CD4-positive, alpha-beta T cell (primary cell): ENCODE measurements around the gene FGFRL1. TPM values are rescaled to one million over a fixed set of nuclear protein-coding genes. Genes with fewer than 3 reads are reported as not detected.

Experiments used
- ATAC-seq: fragments of 200-7000 bp; cut with Tn5 transposase; one replicate; pipeline ENCODE4 v1.10.0; 2022; ENCODE audit warnings: mild to moderate bottlenecking; ENCODE audit not compliant: poor library complexity
- CTCF ChIA-PET: fragments of 350-600 bp; sonication (Branson Sonifier 250); formaldehyde crosslinking; loops from one replicate; lab custom pipeline; 2021; ENCODE audit warnings: antibody characterized with exemption, inconsistent platforms; lab: Charles Lee
- POLR2A ChIA-PET: fragments of 350-600 bp; sonication (Branson Sonifier 250); formaldehyde crosslinking; loops from one replicate; lab custom pipeline; 2021; ENCODE audit warnings: antibody characterized with exemption, inconsistent platforms; lab: Charles Lee
- DNase-seq, 14 experiments: peaks; one replicate each; pipeline ENCODE4 v3.0.0-alpha.2; 2013 to 2020; ENCODE audit warnings: mixed read lengths in 2 of 14
- H3K27ac ChIP-seq, 2 donors: one replicate each; pipeline versions ENCODE4 v1.5.1 to v1.7.0; 2013; ENCODE audit warnings: low read length in 2 of 2, low read depth in 1 of 2, mild to moderate bottlenecking in 1 of 2
- H3K27me3 ChIP-seq, 2 experiments: 1 replicate in 1 of 2; 2 replicates in 1 of 2; pipeline versions ENCODE4 v1.6.1 to v1.7.0; 2013; ENCODE audit warnings: low read length in 2 of 2, control low read depth in 1 of 2, mild to moderate bottlenecking in 1 of 2, moderate library complexity in 1 of 2; ENCODE audit not compliant: insufficient read depth in 2 of 2, control insufficient read depth in 1 of 2
- H3K36me3 ChIP-seq: one replicate; pipeline ENCODE4 v1.6.1; 2013; ENCODE audit warnings: low read length, control low read depth; ENCODE audit not compliant: insufficient read depth
- H3K4me1 ChIP-seq: one replicate; pipeline ENCODE4 v1.6.1; 2013; ENCODE audit warnings: low read length, control low read depth; ENCODE audit not compliant: insufficient read depth
- H3K4me3 ChIP-seq: one replicate; pipeline ENCODE4 v1.5.1; 2013; ENCODE audit warnings: mild to moderate bottlenecking, low read length, moderate library complexity
- H3K9me3 ChIP-seq, 2 experiments: 1 replicate in 1 of 2; 2 replicates in 1 of 2; pipeline versions ENCODE4 v1.6.1 to v1.7.0; 2013; ENCODE audit warnings: low read length in 2 of 2, mild to moderate bottlenecking in 2 of 2, control low read depth in 1 of 2, moderate library complexity in 1 of 2; ENCODE audit not compliant: control insufficient read depth in 1 of 2, insufficient read depth in 1 of 2
- H3K27ac Mint-ChIP-seq: one replicate; pipeline ENCODE4 v1.8.0; 2020; ENCODE audit warnings: mixed read lengths
- H3K27me3 Mint-ChIP-seq: one replicate; pipeline ENCODE4 v1.8.0; 2021; ENCODE audit warnings: mixed read lengths
- H3K36me3 Mint-ChIP-seq: one replicate; pipeline ENCODE4 v1.8.0; 2021; ENCODE audit warnings: low read depth, mixed read lengths
- H3K4me1 Mint-ChIP-seq: one replicate; pipeline ENCODE4 v1.8.0; 2021; ENCODE audit warnings: low read depth, mixed read lengths
- H3K4me3 Mint-ChIP-seq: one replicate; pipeline ENCODE4 v1.8.0; 2020; ENCODE audit warnings: mild to moderate bottlenecking, mixed read lengths
- H3K9me3 Mint-ChIP-seq: one replicate; pipeline ENCODE4 v1.8.0; 2020; ENCODE audit warnings: mixed read lengths
- intact Hi-C, 2 experiments: fragments of 100-400 bp; cut with DNase I in 1 of 2; cut with micrococcal nuclease in 1 of 2; formaldehyde crosslinking; loops; one replicate each; pipeline versions ENCODE4 v1.15.1 to v1.9.0; 2023 to 2025; cut with DNase I, micrococcal nuclease
- total RNA-seq, 174 experiments: library from RNA in 2 of 174; stranded (reverse) in 2 of 174; gene quantifications; one replicate each; pipeline ENCODE4 v1.2.3 and lab custom pipeline; 2021 to 2026
- TF ChIP-seq, protein P1 (sequence below): fragments of 200-600 bp; IDR thresholded peaks from one replicate; pipeline ENCODE4 v1.8.0; 2022; ENCODE audit warnings: antibody characterized with exemption, mild to moderate bottlenecking

Gene FGFRL1
- total RNA-seq, 2 experiments from 2014 or later = 21.8 to 25.0 TPM

DNA sequence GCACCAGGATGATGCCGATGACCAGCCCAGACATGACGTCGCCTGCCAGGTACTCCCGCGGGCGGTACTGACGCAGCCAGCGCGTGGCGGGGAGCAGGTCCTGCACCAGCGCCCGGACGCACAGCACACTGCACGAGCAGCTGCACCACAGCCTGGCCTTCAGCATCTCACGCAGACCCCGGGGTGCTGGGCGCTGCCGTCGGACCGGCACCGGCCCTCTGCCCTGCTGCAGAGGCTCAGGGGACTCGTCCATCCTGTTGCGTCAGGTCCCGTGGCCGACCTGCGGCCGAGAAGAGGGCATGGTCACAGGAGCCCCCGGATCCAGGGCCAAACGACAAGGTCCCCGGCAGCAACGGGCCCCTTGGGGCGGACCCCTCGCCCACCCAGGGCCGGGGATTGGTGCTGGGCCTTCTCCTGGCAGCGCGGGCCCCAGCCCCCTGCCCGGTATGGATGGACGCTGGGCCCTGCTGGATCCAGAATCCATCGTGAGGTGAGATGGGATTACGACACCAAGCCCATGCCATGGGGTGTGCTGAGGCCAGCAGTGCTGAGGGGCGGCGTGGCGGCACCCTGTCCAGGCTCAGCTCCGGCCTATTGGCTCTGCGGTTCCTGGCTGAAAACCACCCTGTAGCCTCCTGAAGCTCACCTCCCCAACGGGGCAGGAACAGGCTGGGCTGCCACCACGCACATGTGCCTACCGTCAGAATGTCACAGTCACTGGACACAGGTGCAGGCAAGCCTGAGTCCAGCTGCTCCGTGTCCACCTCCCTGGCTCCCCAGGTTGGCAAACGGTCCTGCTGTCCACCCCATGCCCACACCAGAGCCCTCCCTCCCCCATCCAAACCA, 19.8 kb upstream of the FGFRL1 start:
- intact Hi-C loops = no loop called here
- Mint-ChIP-seq H3K36me3 (no peaks in the 10 kb centered on the region), H3K4me3 (no peak overlapping the region), H3K9me3 (no peaks in the 10 kb centered on the region), H3K27me3 (no peaks in the 10 kb centered on the region), H3K4me1 (peaks cover under 1% of the 10 kb centered on the region), H3K27ac (no peak overlapping the region)
- Histone ChIP-seq H3K4me3 (no peak overlapping the region), H3K27me3 (no peaks in the 10 kb centered on the region), H3K9me3 (no peaks in the 10 kb centered on the region), H3K4me1 (peaks cover 14% of the 10 kb centered on the region), H3K27ac (no peak overlapping the region), H3K36me3 (peaks cover 6% of the 10 kb centered on the region)
- ChIA-PET POLR2A (no interaction called here), CTCF (no interaction called here)
- TF ChIP-seq, protein P1, sequence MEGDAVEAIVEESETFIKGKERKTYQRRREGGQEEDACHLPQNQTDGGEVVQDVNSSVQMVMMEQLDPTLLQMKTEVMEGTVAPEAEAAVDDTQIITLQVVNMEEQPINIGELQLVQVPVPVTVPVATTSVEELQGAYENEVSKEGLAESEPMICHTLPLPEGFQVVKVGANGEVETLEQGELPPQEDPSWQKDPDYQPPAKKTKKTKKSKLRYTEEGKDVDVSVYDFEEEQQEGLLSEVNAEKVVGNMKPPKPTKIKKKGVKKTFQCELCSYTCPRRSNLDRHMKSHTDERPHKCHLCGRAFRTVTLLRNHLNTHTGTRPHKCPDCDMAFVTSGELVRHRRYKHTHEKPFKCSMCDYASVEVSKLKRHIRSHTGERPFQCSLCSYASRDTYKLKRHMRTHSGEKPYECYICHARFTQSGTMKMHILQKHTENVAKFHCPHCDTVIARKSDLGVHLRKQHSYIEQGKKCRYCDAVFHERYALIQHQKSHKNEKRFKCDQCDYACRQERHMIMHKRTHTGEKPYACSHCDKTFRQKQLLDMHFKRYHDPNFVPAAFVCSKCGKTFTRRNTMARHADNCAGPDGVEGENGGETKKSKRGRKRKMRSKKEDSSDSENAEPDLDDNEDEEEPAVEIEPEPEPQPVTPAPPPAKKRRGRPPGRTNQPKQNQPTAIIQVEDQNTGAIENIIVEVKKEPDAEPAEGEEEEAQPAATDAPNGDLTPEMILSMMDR = no peak
- ATAC-seq (no peak), DNase-seq (no peak)

DNA sequence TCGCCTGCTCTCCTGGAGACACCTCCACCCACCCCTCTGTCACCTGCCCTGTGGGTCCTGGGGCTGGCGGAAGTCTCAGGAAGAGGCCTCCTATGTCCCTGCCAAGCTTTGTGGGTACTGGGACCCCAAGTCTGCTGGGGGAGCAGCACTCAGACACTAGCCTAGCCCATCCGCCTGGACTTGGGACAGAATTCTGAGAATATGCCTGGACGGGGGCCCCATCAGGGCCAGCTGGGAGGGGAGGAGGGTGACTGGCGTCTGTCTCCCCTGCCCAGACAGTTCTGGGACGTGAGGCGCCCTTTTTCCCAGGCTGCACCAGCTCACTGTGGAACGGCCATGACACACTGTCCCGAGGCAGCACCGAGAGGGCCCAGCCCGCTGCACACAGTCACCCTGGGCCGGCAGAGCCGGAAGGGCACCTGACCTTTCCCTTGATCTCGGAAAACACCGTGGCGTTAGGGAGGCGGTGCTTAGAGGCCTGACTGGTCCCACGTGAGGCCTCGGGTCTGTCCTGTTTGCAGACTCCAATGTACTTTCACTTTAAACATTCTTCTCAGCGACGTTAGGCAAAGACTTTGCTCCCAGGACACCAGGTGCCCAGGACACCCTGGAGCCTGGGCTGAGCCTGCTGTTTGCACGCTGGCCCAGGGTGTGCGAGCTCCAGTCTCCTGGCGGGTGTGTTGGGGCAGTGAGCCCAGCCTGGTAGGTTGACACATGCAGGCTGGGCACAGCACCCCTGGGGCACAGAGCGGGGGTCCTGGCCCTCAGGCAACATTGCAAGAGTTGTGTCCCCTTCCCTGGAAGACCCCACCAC, 18.9 kb upstream of the FGFRL1 start:
- intact Hi-C loops = no loop called here
- Mint-ChIP-seq H3K4me1 (no peaks in the 10 kb centered on the region), H3K4me3 (no peak overlapping the region), H3K27me3 (no peaks in the 10 kb centered on the region), H3K36me3 (no peaks in the 10 kb centered on the region), H3K9me3 (no peaks in the 10 kb centered on the region), H3K27ac (no peak overlapping the region)
- H3K36me3 ChIP-seq = peaks cover 6% of the 10 kb centered on the region
- ATAC-seq (no peak), DNase-seq (no peak)
- peaks cover under 1 to 3% of the 10 kb centered on the region in 2 experiments for H3K27me3 ChIP-seq
- ChIA-PET POLR2A (no interaction called here), CTCF (no interaction called here)
- H3K27ac ChIP-seq = no peak overlapping the region
- H3K4me1 ChIP-seq = peaks cover 10% of the 10 kb centered on the region
- H3K9me3 ChIP-seq = peaks cover 0 to under 1% of the 10 kb centered on the region in 2 experiments
- TF ChIP-seq, protein P1 = no peak
- no peak overlapping the region for H3K4me3 ChIP-seq

DNA sequence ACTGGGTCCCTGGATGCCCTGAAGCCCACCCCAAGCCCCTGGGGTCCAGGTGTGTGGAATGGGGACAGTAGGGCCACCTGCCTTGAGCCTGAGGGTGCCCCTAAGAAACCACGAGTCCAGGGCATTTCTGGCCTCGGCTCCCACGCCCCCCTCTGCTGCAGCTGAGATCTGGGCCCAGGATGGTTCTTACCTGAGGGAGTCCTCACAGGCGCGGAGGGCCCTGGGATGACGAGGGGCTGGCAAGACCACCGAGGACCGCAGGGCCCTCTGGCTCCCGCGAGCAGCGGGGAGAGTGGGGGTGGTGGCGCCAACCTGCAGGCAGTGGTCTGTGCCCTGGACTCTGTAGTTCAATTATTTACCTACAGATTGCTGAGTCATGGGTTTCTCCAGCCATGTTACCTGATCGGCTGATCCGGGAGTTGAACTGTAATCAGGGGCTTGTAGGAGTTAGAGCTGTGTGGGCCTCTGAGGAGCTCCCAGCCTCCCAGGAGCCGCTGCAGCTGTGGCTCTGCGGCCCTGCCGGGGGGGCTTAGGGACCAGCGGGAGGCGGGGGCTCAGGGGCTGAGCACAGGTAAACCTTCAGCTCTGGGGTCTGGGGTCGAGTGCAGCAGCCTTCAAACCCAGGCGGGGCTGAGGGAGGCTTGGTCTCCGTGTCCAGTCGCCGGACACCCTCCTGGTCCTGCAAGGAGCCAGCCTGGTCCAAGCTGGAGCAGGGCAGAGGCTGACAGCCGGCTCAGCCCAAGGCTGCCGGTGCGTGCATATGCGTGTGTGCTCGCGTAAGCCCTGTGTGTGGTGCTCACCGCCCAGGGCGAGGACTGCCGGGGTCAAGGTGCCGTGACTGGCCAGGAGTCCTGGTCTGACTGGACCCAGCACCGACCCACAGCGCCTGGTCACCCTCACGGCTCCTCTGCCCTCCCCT, 18.1 kb upstream of the FGFRL1 start, which contains the start of gene SLC26A1:
TSS of gene SLC26A1 (minus strand) at position 294 of the 919 bp plus-strand sequence. CDS start 1,701 bp downstream, outside the sequence.
- intact Hi-C loops = no loop called here
- Histone ChIP-seq H3K36me3 (peaks cover 6% of the 10 kb centered on the region), H3K27ac (no peak within 1 kb of the TSS), H3K9me3 (peaks cover 0 to 9% of the 10 kb centered on the region in 2 experiments), H3K4me3 (no peak within 1 kb of the TSS), H3K27me3 (peaks cover 9 to 11% of the 10 kb centered on the region in 2 experiments), H3K4me1 (peaks cover 10% of the 10 kb centered on the region)
- Mint-ChIP-seq H3K36me3 (no peaks in the 10 kb centered on the region), H3K4me3 (no peak within 1 kb of the TSS), H3K27me3 (peaks cover 6% of the 10 kb centered on the region), H3K9me3 (no peaks in the 10 kb centered on the region), H3K27ac (no peak within 1 kb of the TSS), H3K4me1 (peaks cover 7% of the 10 kb centered on the region)
- no peak for DNase-seq
- POLR2A ChIA-PET = no interaction called here
- CTCF ChIA-PET = no interaction called here
- TF ChIP-seq, protein P1 = no peak
- no peak for ATAC-seq
